Stomach (tissue), 4 donors: Measurements from ENCODE around the gene MAPK8IP3.

Source experiments
- EP300 ChIP-seq: sonication (generic); formaldehyde crosslinking; IDR thresholded peaks from one replicate; pipeline ENCODE4 v1.6.1; 2017; ENCODE audit warnings: antibody characterized with exemption
- POLR2A ChIP-seq, 4 donors: fragments of 450-650 bp; IDR thresholded peaks; one replicate each; pipeline ENCODE4 v1.6.1; 2016; ENCODE audit warnings: antibody characterized with exemption in 4 of 4, control low read depth in 2 of 4, mild to moderate bottlenecking in 1 of 4, moderate library complexity in 1 of 4
- TF ChIP-seq, protein P1 (sequence below), 7 experiments: fragments of 450-650 bp in 4 of 7; fragments of 200-600 bp in 3 of 7; sonication (generic) in 3 of 7; IDR thresholded peaks; one replicate each; pipeline ENCODE4 v1.5.1; 2016 to 2019; ENCODE audit warnings: antibody characterized with exemption in 7 of 7, control low read depth in 2 of 7, mild to moderate bottlenecking in 1 of 7

DNA sequence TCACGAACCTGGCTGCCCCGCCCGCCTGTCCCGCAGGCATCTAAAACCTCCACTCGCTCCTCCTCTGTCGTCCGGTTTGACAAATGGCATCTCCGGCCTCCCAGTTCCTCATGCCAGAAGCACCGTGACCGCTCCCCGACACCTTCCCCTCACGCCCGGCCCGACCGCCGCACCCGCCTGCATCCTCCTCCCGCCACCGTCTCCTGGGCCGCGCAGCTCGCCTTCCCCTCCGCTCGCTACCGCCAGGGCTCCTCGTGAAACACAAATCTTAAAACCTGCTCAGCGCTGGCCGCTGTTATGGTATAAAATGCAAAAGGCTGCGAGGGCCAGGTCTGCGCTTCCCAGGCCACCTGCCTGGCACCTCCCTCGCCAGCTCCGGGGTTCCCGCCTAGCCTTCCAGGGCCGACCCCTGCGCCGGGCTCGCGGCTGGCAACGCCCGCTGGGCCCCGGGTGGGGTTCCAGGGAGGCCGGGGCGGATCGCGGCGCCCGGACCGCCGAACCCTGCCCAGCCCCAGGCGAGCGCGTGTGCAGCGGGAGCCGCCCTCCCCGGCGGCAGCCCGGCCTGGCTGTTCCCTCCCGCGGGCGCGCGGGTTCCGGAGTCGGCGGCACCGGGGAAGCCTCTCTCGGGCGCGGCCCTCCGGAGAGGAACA is 75.9 kb downstream of the MAPK8IP3 start:
- TF ChIP-seq, protein P1, sequence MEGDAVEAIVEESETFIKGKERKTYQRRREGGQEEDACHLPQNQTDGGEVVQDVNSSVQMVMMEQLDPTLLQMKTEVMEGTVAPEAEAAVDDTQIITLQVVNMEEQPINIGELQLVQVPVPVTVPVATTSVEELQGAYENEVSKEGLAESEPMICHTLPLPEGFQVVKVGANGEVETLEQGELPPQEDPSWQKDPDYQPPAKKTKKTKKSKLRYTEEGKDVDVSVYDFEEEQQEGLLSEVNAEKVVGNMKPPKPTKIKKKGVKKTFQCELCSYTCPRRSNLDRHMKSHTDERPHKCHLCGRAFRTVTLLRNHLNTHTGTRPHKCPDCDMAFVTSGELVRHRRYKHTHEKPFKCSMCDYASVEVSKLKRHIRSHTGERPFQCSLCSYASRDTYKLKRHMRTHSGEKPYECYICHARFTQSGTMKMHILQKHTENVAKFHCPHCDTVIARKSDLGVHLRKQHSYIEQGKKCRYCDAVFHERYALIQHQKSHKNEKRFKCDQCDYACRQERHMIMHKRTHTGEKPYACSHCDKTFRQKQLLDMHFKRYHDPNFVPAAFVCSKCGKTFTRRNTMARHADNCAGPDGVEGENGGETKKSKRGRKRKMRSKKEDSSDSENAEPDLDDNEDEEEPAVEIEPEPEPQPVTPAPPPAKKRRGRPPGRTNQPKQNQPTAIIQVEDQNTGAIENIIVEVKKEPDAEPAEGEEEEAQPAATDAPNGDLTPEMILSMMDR (IDR thresholded peaks at IDR 0.05) = peak in 1 of 7 experiments; percentile 6
- no peak for TF ChIP-seq EP300
- TF ChIP-seq POLR2A (IDR thresholded peaks at IDR 0.05) = no peak
